OCI-LY1 (cell line): Measurements from ENCODE around the gene EPHB2.
"Not testable (repeated sequence)": the region's sequence is repeated elsewhere in the genome, so short reads cannot be mapped to it uniquely, and the experiment has no call there.

ENCODE experiments used
- H2AFZ ChIP-seq: fragments of 200-600 bp; sonication (generic), shearing (Covaris generic); 2 replicates; pipeline ENCODE4 v1.6.0; 2014; ENCODE audit warnings: antibody characterized with exemption, mild to moderate bottlenecking, low read length
- H3F3A ChIP-seq: fragments of 200-600 bp; sonication (generic), shearing (Covaris generic); 2 replicates; pipeline ENCODE4 v1.6.0; 2014; ENCODE audit warnings: mild to moderate bottlenecking, antibody characterized with exemption, low read length, moderate library complexity; ENCODE audit not compliant: insufficient read depth
- H3K27ac ChIP-seq: fragments of 200-600 bp; sonication (generic); 2 replicates; pipeline ENCODE4 v1.5.1; 2014; ENCODE audit warnings: low read length, mixed run types, mild to moderate bottlenecking, low read depth; ENCODE audit not compliant: poor library complexity, severe bottlenecking
- H3K27me3 ChIP-seq: fragments of 200-600 bp; sonication (generic); 2 replicates; pipeline ENCODE4 v1.6.0; 2014; ENCODE audit warnings: antibody characterized with exemption, mild to moderate bottlenecking, low read length, moderate library complexity; ENCODE audit not compliant: insufficient read depth
- H3K36me3 ChIP-seq: fragments of 200-600 bp; sonication (generic); 2 replicates; pipeline ENCODE4 v1.6.1; 2014; ENCODE audit warnings: mild to moderate bottlenecking, antibody characterized with exemption, low read length, moderate library complexity, mixed read lengths; ENCODE audit not compliant: insufficient read depth
- H3K4me1 ChIP-seq: fragments of 200-600 bp; sonication (generic); 2 replicates; pipeline ENCODE4 v1.5.1; 2014; ENCODE audit warnings: mild to moderate bottlenecking, low read length, moderate library complexity; ENCODE audit not compliant: insufficient read depth, severe bottlenecking
- H3K4me2 ChIP-seq: fragments of 200-600 bp; sonication (generic), shearing (Covaris generic); 2 replicates; pipeline ENCODE4 v1.6.1; 2014; ENCODE audit warnings: low read length
- H3K4me3 ChIP-seq: fragments of 200-600 bp; sonication (generic); 2 replicates; pipeline ENCODE4 v1.5.1; 2014; ENCODE audit warnings: low read length, low read depth, mild to moderate bottlenecking, mixed read lengths; ENCODE audit not compliant: poor library complexity, severe bottlenecking
- H3K79me2 ChIP-seq: fragments of 200-600 bp; shearing (Covaris generic); 2 replicates; pipeline ENCODE4 v1.6.1; 2016; ENCODE audit warnings: mixed run types, low read length, mixed read lengths; ENCODE audit not compliant: insufficient read depth
- H3K9ac ChIP-seq: fragments of 200-600 bp; sonication (generic), shearing (Covaris generic); 2 replicates; pipeline ENCODE4 v1.6.1; 2014; ENCODE audit warnings: mild to moderate bottlenecking, low read length, mixed read lengths
- H3K9me2 ChIP-seq: fragments of 200-600 bp; sonication (generic), shearing (Covaris generic); 2 replicates; pipeline ENCODE4 v1.6.1; 2014; ENCODE audit warnings: low read depth, mild to moderate bottlenecking, low read length, mixed read lengths
- H3K9me3 ChIP-seq: fragments of 200-600 bp; shearing (Covaris generic); 2 replicates; pipeline ENCODE4 v1.6.1; 2014; ENCODE audit warnings: low read length, mixed read lengths
- H4K20me1 ChIP-seq: fragments of 200-600 bp; sonication (generic), shearing (Covaris generic); 2 replicates; pipeline ENCODE4 v1.6.0; 2016; ENCODE audit warnings: mild to moderate bottlenecking, low read length; ENCODE audit not compliant: insufficient read depth
- CTCF ChIP-seq: fragments of 200-600 bp; sonication (generic), shearing (Covaris generic); IDR thresholded peaks from 2 replicates; pipeline ENCODE4 v1.5.1; 2017; ENCODE audit warnings: mild to moderate bottlenecking, antibody characterized with exemption, low read length, moderate library complexity, mixed read lengths
- EZH2 ChIP-seq: fragments of 200-600 bp; sonication (generic), shearing (Covaris generic); IDR thresholded peaks from 2 replicates; pipeline ENCODE4 v1.8.0; 2017; ENCODE audit warnings: borderline replicate concordance, mixed run types, mild to moderate bottlenecking, antibody characterized with exemption, low read length, moderate library complexity, mixed read lengths

EPHB2 gene

DNA sequence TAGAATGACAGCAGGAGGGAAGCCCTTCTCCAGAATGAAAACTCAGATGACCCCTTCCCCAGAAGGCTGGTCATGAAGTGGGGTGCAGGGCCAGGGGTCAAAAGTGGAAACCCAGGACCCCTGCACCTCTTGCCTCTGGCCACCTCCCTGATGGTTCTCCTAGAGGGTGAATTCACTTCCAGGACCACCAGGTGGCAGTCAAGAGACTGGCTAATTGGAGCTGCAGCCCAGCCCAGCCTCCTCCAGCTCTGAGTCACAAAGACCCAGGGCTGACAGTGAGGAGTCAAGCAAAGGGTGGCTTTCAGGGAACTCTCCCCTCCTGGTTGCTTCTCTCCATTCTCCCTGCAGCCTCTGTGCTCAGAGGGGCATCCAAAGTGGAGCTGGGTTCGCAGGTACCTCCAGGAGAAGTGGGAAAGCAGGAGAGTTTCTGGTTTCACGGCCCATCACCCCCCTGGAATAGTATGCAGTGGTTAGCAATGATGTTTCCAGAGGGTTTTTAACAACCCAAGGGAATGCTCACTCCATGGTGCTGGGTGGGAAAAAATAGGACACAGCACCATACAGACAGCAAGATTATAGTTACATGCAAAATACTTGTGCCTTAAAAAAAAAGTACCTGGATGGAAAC, 6.1 kb upstream of the EPHB2 start:
- no peak overlapping the region for H3K4me2 ChIP-seq
- no peak overlapping the region for H2AFZ ChIP-seq
- TF ChIP-seq CTCF (peak; percentile 77), EZH2 (no peak)
- no peaks in the 10 kb centered on the region for H3K79me2 ChIP-seq
- no peaks in the 10 kb centered on the region for H3K9me2 ChIP-seq
- no peak overlapping the region for H3K4me3 ChIP-seq
- no peaks in the 10 kb centered on the region for H3K9me3 ChIP-seq
- no peaks in the 10 kb centered on the region for H3F3A ChIP-seq
- H3K4me1 ChIP-seq: no peaks in the 10 kb centered on the region
- H3K27ac ChIP-seq: no peak overlapping the region
- 0 out of 2 replicates have a peak, but pooled peaks cover 3% of the 10 kb centered on the region for H3K27me3 ChIP-seq
- no peaks in the 10 kb centered on the region for H4K20me1 ChIP-seq
- H3K9ac ChIP-seq: no peak overlapping the region
- H3K36me3 ChIP-seq: no peaks in the 10 kb centered on the region

DNA sequence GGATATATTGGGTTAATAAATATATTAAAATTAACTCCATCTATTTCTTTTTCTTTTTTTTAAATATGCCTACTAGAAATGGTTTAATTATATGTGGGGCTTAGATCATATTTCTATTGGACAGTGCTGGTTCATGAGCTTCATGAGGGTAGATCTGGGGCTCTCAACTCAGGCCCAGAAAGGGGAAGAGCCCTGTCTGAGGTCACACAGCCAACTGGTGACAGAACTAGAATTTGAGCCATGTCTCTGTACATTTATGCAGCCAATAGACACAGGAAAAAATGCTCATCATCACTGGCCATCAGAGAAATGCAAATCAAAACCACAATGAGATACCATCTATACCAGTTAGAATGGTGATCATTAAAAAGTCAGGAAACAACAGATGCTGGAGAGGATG, 5.1 kb upstream of the EPHB2 start:
- Histone ChIP-seq H3F3A (no peaks in the 10 kb centered on the region), H2AFZ (no peak overlapping the region), H3K79me2 (no peaks in the 10 kb centered on the region), H3K4me1 (no peaks in the 10 kb centered on the region), H3K4me2 (no peak overlapping the region), H4K20me1 (no peaks in the 10 kb centered on the region), H3K9me3 (no peaks in the 10 kb centered on the region), H3K9me2 (no peaks in the 10 kb centered on the region), H3K27ac (no peak overlapping the region), H3K27me3 (no peaks in the 10 kb centered on the region), H3K9ac (no peak overlapping the region), H3K36me3 (no peaks in the 10 kb centered on the region), H3K4me3 (no peak overlapping the region)
- TF ChIP-seq CTCF (no peak), EZH2 (no peak)

- H3K9me3 ChIP-seq, H3K9me2 ChIP-seq, H3F3A ChIP-seq, H3K4me2 ChIP-seq, H3K4me1 ChIP-seq, H3K27me3 ChIP-seq, H3K9ac ChIP-seq, H4K20me1 ChIP-seq, H2AFZ ChIP-seq, H3K4me3 ChIP-seq, H3K36me3 ChIP-seq, H3K79me2 ChIP-seq, H3K27ac ChIP-seq: not testable (repeated sequence)
These were observed 4.5 kb upstream of the EPHB2 start for GRCh38 chr1:22706100-22706499.

GRCh38 chr1:22708777-22709176, 1.9 kb upstream of the EPHB2 start:
- Histone ChIP-seq H2AFZ (no peak overlapping the region), H3K4me1 (no peaks in the 10 kb centered on the region), H3K4me3 (no peak overlapping the region), H3K27me3 (no peaks in the 10 kb centered on the region), H3K9me2 (no peaks in the 10 kb centered on the region), H3K9ac (no peak overlapping the region), H3K36me3 (no peaks in the 10 kb centered on the region), H3K27ac (no peak overlapping the region), H3K4me2 (no peak overlapping the region), H3K79me2 (no peaks in the 10 kb centered on the region), H4K20me1 (no peaks in the 10 kb centered on the region), H3K9me3 (no peaks in the 10 kb centered on the region), H3F3A (no peaks in the 10 kb centered on the region)
- TF ChIP-seq EZH2 (no peak), CTCF (no peak)
